ENCODE data around the gene DZIP1.
"Not testable (repeated sequence)": the region's sequence is repeated elsewhere in the genome, so short reads cannot be mapped to it uniquely, and the experiment has no call there.

The DZIP1 gene, protein sequence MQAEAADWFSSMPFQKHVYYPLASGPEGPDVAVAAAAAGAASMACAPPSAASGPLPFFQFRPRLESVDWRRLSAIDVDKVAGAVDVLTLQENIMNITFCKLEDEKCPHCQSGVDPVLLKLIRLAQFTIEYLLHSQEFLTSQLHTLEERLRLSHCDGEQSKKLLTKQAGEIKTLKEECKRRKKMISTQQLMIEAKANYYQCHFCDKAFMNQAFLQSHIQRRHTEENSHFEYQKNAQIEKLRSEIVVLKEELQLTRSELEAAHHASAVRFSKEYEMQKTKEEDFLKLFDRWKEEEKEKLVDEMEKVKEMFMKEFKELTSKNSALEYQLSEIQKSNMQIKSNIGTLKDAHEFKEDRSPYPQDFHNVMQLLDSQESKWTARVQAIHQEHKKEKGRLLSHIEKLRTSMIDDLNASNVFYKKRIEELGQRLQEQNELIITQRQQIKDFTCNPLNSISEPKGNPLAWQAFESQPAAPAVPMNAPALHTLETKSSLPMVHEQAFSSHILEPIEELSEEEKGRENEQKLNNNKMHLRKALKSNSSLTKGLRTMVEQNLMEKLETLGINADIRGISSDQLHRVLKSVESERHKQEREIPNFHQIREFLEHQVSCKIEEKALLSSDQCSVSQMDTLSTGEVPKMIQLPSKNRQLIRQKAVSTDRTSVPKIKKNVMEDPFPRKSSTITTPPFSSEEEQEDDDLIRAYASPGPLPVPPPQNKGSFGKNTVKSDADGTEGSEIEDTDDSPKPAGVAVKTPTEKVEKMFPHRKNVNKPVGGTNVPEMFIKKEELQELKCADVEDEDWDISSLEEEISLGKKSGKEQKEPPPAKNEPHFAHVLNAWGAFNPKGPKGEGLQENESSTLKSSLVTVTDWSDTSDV

GRCh38 chr13:95644601-95645052, at the start of gene DZIP1:
DZIP1 (minus strand) TSS chr13:95644706; CDS start chr13:95642029, 2,677 bp downstream.
- DNase-seq (ENCODE audit: low read depth) = peak; percentile 82

GRCh38 chr13:95690986-95691385, 46.5 kb upstream of the DZIP1 start:
- DNase-seq (ENCODE audit: low read depth) = not testable (repeated sequence)

- no peak for DNase-seq (ENCODE audit: low read depth)
These were observed 45.0 kb upstream of the DZIP1 start for GRCh38 chr13:95689582-95689926.

DNA sequence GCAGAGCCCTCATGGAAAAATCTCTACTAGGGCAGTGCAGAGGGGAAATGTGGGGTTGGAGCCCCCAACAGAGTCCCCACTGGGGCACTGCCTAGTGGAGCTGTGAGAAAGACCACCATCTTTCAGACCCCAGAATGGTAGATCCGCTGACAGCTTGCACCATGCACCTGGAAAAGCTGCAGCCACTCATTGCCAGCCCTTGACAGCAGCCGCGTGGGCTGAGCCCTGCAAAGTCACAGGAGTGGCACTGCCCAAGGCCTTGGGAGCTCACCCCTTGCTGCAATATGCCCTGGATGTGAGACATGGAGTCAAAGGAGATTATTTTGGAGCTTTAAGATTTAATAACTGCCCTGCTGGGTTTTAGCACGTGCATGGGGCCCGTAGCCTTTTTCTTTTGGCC, 40.5 kb upstream of the DZIP1 start:
- not testable (repeated sequence) for DNase-seq (ENCODE audit: low read depth)

DNA sequence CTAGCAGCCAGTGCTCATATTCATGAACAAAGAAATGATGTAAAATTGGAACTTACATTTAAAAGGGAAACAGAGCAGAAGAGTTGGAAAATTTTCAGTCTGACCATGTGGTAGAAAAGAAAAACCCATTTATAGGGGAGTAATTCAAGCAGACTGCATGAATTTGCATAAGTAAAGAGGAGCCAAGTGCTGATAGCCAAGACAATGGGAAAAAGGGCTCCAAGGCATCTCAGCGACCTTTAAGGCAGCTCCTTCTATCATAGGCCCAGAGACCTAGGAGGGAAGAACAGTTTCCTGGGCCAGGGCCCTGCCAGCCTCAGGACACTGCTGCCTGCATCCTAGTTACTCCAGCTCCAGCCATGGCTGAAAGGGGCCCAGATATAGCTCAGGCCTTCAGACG, 39.9 kb upstream of the DZIP1 start:
- DNase-seq (ENCODE audit: low read depth) = no peak

GRCh38 chr13:95679722-95680121, 35.2 kb upstream of the DZIP1 start:
- DNase-seq (ENCODE audit: low read depth) = no peak

DNA sequence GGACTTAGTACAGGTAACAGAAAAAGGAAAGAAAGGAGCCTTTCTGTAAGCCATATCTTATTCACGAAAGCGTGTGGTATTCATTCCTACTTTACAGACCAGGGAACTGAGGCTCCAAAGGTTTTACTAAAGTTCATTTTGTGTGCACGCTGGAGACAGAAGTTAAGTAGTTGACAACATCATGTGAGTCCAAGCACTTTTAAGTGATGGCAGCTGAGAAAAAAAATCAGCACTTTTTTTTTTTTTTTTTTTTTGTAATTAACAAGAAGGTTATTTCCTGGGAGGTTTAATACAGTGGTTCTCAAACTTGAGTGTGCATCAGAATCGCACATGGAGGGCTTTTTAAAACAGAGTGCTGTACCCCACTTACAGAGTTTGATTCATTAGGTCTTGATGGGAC, 34.5 kb upstream of the DZIP1 start:
- DNase-seq (ENCODE audit: low read depth) = no peak

DNA sequence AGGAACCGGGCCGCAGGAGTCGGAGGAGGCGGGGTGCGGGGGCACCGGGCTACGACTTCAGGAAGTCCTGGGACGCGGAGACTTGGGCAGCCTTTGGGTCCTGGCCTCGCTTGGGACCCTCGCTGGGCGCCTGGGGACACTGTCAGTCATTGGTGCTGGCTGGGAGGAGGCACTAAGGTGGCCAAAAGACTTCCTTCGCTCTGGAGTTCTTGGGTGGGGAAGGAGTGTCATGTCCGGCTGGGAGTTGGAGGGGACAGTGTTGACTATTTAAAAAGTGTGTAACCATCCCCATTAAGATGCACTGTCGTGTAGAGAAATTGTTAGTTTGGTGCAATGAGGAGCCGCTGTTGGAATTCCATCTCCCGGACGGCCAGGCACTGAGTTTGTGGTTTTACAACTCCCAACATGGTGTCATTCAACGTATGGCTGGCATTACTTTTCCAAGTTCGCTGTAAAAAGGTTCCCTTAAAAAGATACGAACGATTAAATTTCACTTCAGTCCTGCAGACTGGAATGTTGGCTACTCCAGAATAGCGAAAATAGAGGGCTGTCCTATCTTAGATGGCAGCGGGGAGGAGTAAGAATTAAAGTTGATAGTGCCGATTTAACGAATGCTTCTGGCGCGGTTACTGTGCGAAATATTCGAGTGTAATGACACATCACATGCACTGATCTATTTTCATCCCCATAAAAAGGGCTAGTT, 33.2 kb upstream of the DZIP1 start:
- peak; percentile 12 for DNase-seq (ENCODE audit: low read depth)

GRCh38 chr13:95676762-95677563, 32.5 kb upstream of the DZIP1 start, which contains the start of gene DNAJC3:
DNAJC3 (plus strand) TSS chr13:95677139; CDS start chr13:95677256, 117 bp downstream.
- DNase-seq (ENCODE audit: low read depth) = peak; percentile 98

DNA sequence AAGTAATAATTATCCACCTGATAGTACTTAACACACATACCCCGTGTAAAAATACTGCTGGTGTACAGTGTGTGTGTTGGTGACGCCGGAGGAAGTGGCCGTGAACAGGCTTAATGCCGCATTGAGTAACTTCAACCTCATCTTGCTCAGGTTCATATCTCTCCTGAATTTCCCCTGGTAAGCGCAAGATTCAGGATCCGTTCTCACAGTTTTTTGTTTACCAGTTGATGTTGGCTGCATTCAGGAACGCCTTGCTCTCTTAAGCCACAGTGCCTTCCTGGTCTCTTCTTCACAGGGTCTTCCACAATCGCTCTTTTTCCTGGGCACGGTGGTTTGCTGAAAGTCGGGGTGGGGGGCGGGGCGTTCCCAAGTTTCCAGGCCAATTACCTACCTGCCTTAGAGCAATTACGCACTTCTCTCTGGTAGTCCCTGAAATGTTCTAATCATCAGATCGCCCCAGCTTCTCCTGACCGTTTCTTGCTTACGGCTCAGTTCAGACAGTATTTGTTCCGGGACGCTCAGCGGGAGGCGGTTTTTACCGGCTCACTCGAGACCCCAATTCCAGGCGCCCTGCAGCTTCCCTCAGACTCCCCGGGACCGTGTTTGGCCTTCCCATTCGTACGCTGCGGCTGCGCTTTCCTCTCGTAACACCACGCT, 31.7 kb upstream of the DZIP1 start:
- DNase-seq (ENCODE audit: low read depth) = peak; percentile 13

DNA sequence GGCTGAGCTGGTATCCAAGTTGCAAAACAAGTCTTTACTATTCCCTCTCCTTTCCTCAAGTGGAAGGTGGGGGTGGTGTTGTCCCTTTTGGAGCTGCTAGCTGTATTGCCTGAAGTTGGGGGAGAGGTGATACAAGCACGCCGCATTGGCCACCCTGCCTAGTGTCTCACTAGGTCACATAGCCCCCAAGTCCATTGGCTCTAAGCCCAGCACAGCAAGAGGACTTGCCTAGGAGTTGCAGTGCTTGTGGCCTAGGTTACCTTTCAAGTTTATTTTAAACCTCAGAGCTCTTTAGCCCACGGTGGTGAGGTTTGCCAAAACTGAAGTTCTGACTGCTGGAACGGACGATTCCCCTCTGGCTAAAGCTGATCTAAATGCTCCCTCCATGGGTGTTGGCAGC, 27.1 kb upstream of the DZIP1 start:
- no peak for DNase-seq (ENCODE audit: low read depth)

- not testable (repeated sequence) for DNase-seq (ENCODE audit: low read depth)
These were observed 22.7 kb upstream of the DZIP1 start for GRCh38 chr13:95667235-95667634.

- DNase-seq (ENCODE audit: low read depth) = peak; percentile 41
These were observed 16.6 kb upstream of the DZIP1 start for GRCh38 chr13:95660981-95661581.

DNA sequence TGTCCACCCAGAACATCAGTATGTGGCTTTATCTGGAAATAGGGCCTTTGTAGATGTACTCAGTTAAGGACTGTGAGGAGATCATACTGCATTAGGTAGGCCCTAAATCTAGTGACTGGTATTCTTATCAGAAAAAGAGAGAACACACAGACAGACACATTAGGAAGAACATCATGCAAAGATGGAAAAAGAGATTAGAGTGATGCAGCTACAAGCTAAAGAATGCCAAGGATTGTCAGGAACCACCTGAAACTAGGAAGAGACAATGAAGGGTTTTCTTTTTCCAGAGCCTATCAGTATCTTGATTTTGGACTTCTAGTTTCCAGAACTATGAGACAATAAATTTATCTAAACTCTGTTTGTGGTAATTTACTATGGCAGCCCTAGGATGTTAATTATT, 15.0 kb upstream of the DZIP1 start:
- no peak for DNase-seq (ENCODE audit: low read depth)

DNA sequence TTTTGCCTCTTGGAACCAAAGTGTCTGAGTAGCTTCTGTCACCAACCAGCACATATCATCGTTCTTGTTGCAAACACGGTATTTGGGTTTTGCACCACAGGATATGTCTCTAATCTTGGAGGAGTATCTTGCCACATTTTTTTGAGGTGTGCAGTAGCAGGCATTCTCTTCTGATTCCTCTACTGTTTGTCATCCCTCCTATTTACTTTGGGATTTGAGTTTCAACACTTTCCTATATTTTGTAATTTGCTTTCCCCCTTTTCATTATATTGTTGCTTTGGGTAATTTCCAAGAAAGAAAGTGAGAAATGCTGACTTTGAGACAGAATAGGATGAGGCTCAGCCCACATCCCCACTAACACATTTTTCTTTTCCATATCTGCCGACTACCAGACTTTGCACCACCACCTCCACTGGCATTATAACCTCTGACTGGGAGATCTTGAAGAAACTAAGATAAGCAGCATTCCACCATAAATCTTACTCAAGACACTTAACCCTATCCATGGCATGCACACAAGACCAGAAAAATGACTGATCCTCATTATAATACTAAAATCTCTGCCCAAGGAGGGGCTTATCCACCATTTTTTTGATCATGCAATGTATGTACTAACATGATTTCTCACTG, 12.0 kb upstream of the DZIP1 start:
- no peak for DNase-seq (ENCODE audit: low read depth)

- no peak for DNase-seq (ENCODE audit: low read depth)
These were observed 8.3 kb upstream of the DZIP1 start for GRCh38 chr13:95652821-95653220.

DNA sequence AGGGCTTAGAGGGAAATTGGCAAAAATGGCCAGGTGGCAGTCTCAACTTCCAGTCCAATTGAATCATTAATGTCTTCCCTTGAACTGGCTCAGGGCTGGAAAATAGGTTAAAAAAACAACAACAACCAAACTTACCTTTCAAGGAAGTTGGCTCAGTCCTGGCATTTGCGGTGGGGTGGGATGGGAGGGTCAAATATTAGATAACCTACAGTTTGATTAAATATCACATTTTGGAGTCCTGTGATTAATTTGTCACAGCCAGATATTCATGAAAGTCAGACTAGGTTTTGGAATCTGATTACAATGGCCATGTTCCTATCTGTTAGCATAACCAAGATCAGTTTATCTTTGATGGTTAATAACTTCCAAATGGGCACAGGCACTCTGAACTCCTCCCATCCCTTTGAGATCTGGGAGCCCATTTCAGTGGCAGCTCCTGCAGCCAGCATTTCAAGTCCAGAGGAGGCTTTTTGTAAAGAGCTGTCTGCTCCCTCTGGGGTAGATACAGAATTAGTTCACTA, 7.8 kb upstream of the DZIP1 start:
- no peak for DNase-seq (ENCODE audit: low read depth)

- no peak for DNase-seq (ENCODE audit: low read depth)
These were observed 6.2 kb upstream of the DZIP1 start for GRCh38 chr13:95650696-95651095.

GRCh38 chr13:95647321-95647720, 2.8 kb upstream of the DZIP1 start:
- no peak for DNase-seq (ENCODE audit: low read depth)

Data from fibroblast of gingiva (primary cell).